ENCODE measurements around the gene LRRC3. TPM values are rescaled to one million over a fixed set of nuclear protein-coding genes. Genes with fewer than 3 reads are reported as not detected.
"Not testable (repeated sequence)": the region's sequence is repeated elsewhere in the genome, so short reads cannot be mapped to it uniquely, and the experiment has no call there.

Gene LRRC3
- polyA plus RNA-seq, 5 donors: 4.2 to 6.6 (median 5.9) TPM

DNA sequence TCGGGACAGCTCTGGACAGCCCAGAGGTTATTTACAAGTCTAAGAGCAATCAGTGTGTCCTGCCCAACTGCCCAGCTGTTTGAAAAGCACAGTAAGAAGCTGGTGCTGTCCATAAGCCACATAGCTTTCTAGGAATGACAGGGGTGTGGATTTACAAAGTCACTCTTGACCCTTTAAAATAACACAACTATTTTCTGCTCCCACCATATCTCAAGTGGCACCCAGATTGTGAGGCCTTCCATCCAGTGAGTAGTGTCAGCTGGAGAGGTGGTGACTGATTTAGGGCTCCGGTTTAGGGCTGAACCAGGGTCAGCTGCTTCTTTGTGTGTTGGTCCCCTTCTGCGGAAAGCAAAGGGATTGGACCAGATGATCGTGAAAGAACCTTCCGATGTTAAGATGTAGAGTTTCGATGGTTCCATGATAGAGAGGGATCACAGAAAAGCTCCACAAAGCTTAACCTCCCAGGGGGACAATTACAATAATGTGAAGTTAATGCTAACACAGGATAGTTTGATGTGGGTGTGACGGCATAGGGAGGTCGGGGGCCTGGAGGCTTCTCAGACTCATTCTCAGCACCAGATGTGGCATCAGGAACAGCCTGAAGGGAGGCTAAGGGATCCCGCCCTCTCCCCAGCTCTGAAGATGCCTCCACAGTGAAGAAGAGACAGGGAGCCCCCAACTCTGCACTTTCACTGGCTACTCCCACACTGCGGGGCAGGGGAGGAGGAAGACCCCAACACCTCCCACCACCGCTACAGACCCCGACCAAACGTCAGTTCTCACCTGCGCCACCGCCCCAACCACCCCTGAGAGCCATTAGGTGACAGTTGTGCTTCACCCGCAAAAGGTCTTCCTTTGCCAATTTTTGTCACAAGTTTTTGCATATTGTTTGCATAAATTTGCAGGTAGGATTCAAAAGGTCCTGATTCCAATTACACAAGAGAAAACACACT, 40.6 kb downstream of the LRRC3 start:
- DNase-seq: no peak

DNA sequence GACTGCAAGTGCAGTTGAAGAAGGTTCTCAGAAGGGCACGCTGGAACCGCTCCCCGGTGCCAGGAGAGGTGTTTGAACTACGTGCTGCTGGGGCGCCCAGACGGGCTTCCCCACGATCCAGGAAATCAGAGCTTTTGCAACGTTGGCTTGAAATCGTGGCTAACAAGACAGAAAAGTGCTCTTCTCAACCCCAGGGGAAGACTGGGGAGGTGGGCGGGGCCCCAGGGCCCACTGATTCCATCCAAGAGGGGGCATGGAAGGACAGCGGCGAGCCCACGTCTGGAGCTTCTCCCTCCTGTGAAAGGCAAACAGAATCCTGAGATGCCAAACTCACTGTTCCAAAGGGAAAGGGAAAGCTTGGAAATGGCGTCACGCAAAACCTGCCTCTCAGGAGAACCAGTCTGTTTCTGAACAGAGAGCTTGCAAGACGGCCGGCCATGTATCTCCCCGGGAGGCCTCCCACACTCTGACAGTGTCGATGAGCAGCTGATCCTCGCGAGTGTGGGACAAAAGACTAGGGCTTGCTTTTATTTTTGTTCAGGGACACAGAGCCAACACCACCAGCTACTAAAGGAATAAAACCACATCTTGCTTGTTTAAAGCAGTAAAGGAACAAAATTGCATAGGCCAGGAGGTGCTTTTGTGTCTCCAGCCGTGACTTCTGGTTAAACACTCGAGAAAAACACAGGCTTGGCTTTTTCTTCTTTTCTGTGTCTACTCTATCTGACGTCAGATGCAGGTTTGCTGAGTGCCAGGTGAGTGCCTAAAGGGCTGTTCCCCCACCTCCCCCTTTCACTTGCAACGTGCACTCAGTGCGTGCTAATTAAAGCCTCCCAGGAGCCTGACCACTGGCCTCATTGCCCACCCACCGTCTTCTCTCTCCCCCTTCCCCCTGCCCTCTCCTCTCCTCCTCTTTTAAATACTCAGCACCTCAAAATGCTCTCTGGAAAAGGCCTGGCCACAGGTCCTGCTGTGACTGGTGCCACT, 41.5 kb downstream of the LRRC3 start:
- DNase-seq: no peak

DNA sequence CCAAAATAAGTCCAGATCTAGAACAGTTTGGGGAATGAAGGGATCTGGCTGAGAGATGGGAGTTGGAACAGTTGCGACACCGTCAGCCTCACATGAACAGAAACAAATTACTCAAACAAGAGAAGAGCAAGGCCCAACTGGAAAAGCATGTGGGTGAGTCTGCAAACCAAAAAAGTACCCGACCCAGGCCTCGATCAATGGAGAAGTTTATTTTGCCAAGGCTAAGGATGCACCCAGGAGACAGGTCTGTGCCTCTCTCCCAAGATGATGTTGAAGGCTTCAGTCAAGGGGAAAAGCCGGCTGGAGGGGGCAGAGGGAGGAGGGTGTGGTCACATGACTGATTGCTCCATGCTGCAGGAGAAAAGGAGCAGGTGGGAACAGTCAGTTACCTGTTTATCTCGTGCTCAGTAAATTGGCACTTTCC, 42.4 kb downstream of the LRRC3 start:
- no peak for DNase-seq

DNA sequence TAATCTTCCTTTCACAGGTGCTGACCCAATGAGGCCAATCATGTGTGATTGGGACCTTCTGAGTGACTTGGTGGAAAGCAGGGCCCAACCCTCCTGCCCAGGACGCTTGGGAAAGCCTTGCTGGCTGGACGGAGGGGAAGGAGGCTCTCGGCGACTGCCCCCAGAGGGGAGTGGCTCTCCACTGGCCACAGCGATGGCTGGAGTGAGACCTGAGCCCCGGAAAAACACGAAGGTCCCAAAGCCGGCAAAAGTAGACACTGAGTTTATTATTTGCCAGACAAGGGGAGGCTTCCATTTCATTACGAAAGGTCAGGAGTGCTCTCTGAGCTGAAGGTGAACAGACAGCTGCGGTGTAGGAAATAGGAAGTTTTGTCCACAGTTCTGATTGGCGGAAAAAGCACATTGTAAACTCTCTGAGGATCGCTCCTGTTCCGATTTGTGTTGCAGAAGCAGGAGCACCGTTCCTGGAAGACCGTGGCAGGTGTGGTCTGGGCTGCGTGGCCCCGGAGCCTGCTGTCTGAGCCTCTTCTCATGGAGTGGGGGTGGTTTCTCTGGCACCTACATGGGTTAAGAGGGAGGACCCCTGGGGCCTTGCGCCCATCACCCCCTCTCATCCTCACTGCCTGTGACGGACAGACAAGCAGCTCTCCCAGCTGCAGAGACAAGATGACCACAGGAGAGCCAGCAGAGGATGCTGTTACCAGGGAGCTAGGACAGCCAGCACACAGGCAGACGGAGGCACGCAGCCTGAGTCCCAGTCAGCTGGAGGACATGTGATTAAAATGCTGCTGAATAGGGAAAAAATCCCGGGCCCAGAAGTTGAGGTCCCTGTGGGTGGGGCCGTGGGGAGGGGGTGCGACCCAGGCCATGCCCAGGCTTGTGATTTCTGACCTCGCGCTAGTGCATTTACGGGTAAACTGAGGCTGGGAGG, 43.2 kb downstream of the LRRC3 start:
- no peak for DNase-seq

DNA sequence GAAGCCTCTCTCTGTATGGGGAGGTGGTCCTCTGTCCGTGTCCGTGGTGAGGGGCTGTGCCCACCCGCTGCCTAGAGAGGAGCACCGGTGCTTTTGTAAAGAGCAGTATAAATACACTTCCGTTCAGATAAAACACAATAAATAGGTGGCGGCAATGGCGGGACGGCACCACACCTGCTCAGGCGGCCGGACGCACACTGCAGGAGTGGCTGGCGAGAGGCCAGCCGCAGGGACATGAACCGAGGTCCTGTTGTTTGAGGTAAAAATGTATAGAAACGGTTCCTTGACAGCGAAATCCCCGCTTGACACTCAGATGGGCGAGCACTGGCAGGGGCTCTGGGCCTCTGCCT, 43.9 kb downstream of the LRRC3 start:
- no peak for DNase-seq

DNA sequence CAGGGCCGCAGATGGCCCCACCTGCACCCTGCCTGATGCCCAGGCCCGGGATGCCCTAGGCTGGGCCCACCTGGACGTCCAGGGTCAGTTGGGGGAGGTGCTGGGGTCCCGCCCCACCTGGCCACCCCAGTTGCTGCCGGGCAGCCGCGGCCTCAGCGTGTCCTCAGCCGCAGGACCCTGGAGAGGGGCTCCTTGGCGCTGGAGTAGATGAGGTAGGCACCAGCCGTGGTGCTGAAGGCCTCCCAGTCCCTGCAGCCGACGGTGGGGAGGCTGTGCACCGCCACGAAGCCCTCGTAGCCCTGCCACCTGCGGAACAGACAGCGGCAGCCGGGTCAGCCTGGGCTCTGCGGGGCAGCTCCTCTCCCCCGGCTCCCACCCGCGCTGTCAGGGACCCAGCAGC, 44.3 kb downstream of the LRRC3 start:
- DNase-seq: no peak

DNA sequence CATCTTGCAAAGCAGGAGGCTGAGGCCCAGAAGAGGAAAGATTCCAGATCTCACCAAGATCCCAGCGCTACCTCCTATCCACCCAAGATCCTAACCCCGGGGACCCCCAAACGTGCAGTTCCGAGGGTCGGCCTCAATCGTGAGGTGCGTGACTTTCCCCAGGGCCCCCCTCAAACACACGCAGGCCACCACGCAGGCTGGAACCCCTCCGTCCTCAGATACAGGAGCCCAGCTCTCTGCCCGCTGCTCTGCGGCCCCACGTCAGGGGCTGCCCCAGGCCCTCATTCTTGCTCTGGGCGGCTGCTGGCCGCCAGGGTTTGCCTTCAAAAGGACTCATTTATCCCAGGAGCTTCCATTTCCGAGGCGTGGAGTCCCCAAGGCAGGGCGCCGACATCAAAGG, 44.8 kb downstream of the LRRC3 start:
- DNase-seq: no peak

DNA sequence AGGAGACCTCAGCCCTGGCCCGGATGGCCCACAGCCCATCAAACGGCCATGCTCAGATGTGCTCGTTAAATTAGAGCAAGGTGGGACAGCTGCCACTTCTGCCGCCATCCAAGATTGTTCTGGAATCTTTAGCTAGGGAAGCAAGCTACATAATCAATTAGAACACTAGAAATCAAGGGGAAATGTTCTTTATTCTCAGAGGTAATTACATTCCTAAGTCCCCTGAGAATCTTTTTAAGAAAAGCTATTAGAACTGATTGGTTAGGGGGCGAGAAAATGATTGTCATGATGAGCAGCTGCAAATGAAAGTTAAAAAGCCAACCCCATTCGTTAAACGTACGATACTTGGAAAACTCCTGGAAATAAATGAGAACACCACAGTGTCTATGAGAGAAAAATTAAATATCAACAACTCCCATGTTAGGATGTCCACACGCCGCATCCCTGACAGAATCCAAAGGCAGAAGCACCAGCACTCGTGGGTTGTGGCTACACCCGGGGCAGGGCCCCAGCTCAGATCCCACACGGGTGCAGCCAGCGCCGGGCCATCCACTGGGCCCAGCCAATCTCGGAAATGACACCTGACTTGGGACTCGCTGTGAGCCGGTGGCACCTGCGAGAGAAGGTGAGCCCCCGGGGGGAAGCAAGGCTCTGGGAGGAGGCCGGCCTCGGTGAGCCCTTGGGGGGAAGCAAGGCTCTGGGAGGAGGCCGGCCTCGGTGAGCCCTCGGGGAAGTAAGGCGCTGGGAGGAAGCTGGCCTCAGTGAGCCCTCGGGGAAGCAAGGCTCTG, 47.1 kb downstream of the LRRC3 start:
- DNase-seq: no peak

DNA sequence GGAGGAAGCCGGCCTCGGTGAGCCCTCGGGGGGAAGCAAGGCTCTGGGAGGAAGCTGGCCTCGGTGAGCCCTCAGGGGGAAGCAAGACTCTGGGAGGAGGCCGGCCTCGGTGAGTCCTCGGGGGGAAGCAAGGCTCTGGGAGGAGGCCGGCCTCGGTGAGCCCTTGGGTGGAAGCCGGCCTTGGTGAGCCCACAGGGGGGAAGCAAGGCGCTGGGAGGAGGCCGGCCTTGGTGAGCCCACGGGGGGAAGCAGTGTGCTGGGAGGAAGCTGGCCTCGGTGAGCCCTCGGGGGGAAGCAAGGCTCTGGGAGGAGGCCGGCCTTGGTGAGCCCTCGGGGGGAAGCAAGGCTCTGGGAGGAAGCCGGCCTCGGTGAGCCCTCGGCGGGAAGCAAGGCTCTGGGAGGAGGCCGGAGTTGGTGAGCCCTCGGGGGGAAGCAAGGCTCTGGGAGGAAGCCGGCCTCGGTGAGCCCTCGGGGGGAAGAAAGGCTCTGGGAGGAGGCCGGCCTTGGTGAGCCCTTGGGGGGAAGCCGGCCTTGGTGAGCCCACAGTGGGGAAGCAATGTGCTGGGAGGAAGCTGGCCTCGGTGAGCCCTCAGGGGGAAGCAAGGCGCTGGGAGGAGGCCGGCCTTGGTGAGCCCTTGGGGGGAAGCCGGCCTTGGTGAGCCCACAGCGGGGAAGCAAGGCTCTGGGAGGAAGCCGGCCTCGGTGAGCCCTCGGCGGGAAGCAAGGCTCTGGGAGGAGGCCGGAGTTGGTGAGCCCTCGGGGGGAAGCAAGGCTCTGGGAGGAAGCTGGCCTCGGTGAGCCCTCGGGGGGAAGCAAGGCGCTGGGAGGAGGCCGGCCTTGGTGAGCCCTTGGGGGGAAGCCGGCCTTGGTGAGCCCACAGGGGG, 47.9 kb downstream of the LRRC3 start:
- DNase-seq: not testable (repeated sequence)

DNA sequence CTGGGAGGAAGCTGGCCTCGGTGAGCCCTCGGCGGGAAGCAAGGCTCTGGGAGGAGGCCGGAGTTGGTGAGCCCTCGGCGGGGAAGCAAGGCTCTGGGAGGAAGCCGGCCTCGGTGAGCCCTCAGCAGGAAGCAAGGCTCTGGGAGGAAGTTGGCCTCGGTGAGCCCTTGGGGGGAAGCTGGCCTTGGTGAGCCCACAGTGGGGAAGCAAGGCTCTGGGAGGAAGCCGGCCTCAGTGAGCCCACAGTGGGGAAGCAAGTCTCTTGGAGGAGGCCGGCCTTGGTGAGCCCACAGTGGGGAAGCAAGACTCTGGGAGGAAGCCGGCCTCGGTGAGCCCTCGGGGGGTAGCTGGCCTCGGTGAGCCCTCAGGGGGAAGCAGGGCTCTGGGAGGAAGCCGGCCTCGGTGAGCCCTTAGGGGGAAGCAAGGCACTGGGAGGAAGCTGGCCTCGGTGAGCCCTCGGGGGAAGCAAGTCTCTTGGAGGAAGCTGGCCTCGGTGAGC, 48.6 kb downstream of the LRRC3 start:
- DNase-seq: no peak

DNA sequence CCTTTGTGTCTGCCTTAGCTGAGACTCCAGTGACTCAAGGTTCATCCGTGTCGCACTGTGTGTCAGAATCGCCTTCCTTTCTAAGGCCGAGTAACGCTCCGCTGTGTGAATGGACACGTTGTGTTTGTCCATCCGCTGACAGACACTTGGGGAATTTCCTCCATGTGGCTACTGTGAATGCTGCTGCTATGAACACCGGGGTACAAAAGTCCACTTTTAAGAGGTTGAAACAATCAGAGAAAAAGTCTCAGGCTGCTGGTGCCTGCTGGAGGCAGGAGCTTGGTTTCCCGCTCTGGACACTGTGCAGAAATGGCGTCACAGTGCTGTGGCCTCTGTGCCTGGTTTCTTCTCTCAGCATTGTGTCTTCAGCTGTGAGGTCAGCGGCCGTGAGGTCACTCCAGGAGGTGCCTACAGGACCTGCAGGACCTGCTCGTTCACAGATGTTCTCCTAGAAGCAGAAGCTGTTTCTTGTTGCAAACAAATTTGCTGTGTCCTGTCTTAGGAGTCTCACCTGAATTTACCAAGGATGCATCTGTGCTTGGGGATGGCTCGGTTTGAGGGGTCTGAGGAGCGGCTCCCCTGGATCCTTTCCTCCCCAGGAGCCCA, 50.5 kb downstream of the LRRC3 start:
- no peak for DNase-seq

DNA sequence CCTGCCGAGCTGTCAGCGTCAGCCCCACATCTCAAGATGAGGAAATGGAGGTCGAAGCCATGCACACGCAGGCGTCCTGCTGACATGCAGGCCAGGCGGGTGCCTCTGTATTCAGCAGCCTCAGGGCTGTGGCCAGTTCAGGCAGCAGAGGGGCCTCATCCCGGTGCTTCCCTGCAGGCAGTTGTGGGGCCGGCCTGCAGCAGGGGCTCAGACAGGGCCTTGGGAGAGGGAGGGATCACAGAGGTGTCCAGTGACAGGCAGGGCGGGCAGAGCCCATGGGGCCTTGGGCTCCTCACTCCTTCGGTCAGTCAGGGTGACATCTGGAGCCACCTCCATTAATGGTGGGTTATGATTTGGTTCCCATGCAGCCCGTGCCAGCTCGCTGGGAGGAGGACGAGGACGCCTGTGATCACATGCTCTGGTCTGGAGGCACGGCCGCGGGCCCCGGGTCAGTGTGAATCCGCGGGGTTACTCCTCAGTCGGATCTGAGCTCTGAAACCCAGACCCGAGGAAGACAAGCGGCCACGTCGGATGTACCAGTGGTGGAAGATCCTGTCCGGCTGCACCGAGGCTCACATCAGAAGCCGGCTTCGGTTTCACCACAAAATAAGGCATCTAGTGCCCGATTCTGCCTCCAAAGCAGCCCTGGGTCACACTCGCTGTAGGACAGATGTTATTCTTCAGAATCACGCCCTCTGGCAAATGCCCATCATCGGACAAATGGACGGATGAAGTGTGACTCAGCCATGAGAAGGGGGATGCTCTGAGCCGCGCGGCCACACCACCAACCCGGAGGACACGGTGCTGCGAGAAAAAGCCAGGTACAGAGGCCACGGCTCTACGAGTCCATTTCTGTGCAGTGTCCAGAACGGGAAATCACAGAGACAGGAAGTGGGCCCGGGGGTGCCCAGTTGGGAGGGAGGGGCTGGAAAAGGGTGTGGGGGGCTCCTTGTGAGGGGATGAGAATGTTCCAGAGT, 51.3 kb downstream of the LRRC3 start:
- no peak for DNase-seq

DNA sequence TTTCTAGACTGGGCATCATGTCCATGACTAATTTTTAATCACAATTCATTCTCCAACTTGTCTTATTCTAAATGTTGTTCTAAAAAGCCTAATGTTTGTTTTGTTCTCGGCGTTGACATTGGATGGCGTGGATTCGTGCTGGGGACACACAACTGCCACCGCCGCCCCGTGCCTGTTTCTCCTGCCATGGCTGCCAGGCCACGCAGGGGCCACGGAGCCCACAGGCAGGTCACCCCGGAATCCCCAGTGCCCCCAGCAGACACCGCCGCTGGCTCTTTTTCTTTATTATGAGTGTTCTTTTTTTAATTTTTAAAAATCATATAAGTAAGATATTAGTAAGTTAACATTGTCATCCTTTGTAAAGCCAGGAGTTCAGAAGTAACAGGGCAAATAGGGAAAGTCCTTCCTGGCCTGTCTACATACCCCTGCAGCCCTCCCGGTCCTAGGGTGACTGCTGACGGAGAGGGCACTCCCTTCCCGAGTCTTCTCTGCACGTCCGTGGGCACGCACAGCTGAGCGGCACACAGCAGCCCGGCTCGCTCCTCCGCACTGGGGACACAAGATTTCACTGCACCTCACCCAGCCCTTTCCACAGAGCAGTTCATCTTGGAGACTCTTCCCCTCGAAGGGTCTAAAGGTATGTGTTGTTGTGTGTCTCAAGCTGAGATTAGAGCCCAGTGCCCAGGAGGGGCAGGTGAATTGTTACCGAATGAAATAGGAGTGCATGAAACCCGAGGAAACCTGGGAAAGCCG, 52.5 kb downstream of the LRRC3 start:
- DNase-seq: no peak

DNA sequence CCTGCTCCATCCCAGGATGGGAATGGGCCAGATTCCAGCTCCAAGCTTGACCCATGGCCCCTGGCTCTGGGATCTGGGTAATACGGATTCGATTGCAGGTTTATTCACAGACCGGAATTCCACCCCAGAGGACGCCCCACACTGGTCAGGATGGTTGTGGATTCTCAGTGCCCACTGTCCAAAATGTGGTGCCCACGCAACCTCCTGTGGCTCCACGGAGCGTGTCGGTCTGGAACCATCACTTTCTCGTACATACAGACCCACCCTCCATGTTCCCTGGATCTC, 53.1 kb downstream of the LRRC3 start:
- DNase-seq: no peak

DNA sequence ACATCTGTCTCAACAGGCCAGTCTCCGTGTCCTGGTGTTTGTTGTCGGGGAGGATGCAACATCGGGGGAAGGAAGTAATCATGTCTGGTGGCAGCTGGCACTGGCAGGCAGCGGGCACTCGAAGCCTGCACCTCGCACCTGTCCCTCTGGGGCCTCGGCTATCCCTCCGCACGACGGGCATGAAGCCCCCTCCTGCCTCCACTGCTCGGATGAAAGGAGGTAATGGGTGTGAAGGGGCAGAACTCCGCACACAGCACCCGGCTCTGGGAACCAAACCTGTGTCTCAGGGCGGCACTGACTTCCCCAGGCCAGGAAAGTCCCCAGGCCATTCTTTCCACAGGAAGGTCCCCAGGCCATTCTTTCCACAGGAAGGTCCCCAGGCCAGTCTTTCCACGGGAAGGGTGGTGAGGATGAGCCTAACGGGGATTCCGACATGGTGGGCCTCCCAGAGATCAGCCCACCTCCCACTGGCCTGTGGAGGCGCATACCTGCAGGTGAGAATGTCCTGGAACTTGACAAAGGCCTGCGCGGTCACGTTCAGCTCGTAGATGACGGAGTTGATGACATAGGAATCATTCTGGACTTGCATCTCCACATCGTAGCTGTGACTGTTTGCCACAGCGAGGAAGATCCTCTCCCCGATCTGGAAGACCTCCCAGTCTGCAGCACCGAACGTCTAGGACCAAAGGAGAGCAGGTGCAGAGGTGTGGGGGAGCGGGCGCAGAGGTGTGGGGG, 53.6 kb downstream of the LRRC3 start:
- DNase-seq: no peak

DNA sequence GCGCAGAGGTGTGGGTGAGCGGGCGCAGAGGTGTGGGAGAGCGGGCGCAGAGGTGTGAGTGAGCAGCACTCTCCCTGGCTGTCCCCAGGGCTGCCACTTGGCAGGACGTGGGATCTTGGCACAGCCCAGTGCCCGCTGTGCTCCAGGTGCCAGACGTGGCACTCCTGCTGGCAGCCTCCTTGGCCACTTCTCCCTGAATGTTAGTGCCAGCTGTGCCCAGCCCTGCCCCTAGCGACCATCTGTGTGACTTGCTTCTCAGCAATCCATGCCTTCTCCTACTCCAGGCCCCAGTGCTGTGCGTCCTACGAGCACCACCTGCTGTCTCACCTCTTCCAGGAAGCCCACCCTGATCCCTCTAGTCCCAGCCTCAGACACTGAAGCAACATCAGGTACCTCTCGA, 54.2 kb downstream of the LRRC3 start:
- no peak for DNase-seq
